Measurements from ENCODE around the gene APCDD1L. TPM values are rescaled to one million over a fixed set of nuclear protein-coding genes. Genes with fewer than 3 reads are reported as not detected.

APCDD1L gene
- polyA plus RNA-seq, 1 of the 3 experiments (the other 2 are of a cell fraction) = 0.99 TPM

DNA sequence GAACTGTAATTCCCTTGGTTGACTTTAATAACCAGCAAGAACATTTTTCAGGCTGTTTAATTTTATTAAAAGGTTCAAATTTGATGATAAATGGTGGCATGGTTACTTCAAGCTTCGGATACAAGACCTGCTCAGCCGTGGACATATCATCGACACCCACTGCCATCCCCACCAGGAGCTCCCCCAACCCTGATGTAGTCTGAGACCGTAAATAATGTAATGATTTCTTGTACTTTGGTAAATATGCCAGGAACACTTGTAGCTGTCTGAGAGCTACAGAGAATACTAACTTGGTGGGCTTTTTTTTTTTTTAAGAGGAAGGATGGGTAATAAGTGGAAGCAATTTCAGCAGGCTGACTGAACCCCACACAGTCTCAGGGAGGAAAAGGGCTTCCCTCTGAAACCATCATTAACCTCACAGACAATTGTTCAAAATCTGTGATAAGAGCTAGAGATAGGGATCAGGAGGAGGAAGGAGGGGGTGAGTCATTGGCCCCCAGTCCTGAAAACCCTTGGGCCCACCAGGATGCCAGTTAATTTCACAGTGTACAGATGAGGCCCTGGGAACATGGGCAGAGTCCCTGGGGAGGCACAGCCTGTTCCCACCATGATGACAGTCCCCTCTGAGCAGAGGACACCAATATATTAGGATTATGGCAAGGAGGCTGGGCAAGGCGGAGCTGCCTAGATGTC, 56.0 kb downstream of the APCDD1L start:
- ChIA-PET POLR2A (no interaction called here), CTCF (interaction anchor here (4.3 kb wide), 1 partner anchor 11 kb away, joined by 24 read pairs; no protein-coding TSS in a partner anchor)
- WGBS (ENCODE audit: low lambda C conversion rate) = 87% methylated on average over 5 of the region's 5 CpGs
- Histone ChIP-seq H3K9me2 (no peaks in the 10 kb centered on the region), H3K79me2 (ENCODE audit: insufficient read depth) (no peaks in the 10 kb centered on the region), H3K27ac (ENCODE audit: low read depth in 2 of 2, low read length in 1 of 2) (peak overlapping the region in 1 of 2 experiments; percentile 78; a peak in 3 of 4 replicates), H3K9me3 (peaks cover 6% of the 10 kb centered on the region; the same call in 1 of the 2 replicates), H3K36me3 (replicated peaks in 1 of 2; ENCODE audit: control insufficient read depth in 1 of 2, insufficient read depth in 2 of 2, low read length in 1 of 2) (peaks cover 0 to 15% of the 10 kb centered on the region in 2 experiments), H3F3A (replicated peaks; ENCODE audit: insufficient read depth) (peaks cover 19% of the 10 kb centered on the region), H3K4me2 (no peak overlapping the region), H3K4me3 (ENCODE audit: low read depth in 2 of 2, low read length in 1 of 2) (no peak overlapping the region), H4K20me1 (ENCODE audit: insufficient read depth) (no peaks in the 10 kb centered on the region), H3K4me1 (ENCODE audit: control insufficient read depth in 1 of 2, insufficient read depth in 2 of 2, low read depth in 1 of 2, low read length in 1 of 2) (peaks cover 23 to 31% of the 10 kb centered on the region in 2 experiments; a peak in 3 of 4 replicates), H3K9ac (no peak overlapping the region), H2AFZ (ENCODE audit: low read depth) (no peak overlapping the region), H3K27me3 (ENCODE audit: insufficient read depth) (no peaks in the 10 kb centered on the region)
- TF ChIP-seq PBX3 (IDR thresholded peaks at IDR 0.05) (no peak), YY1 (IDR thresholded peaks at IDR 0.05; ENCODE audit: low read depth) (no peak), RXRA (IDR thresholded peaks at IDR 0.05; ENCODE audit: borderline replicate concordance, low read depth) (no peak), TEAD4 (IDR thresholded peaks at IDR 0.05; ENCODE audit: borderline replicate concordance, insufficient read depth) (no peak), CTCF (IDR thresholded peaks at IDR 0.05) (no peak), JUND (IDR thresholded peaks at IDR 0.05) (0 out of 2 replicates have a peak, but pooled peaks have one; percentile 15), SIN3A (IDR thresholded peaks at IDR 0.05; ENCODE audit: borderline replicate concordance, low read depth, low read length) (no peak), USF2 (IDR thresholded peaks at IDR 0.05; ENCODE audit: borderline replicate concordance, low read depth, low read length) (no peak), GATA2 (CRISPR knock-in tag; IDR thresholded peaks at IDR 0.05) (no peak), MEF2A (IDR thresholded peaks at IDR 0.05; ENCODE audit: borderline replicate concordance, low read depth) (no peak), GABPA (IDR thresholded peaks at IDR 0.05; ENCODE audit: low read depth) (no peak), POLR2AphosphoS5 (IDR thresholded peaks at IDR 0.05; ENCODE audit: low read depth, low read length) (no peak), RFX5 (IDR thresholded peaks at IDR 0.05; ENCODE audit: low read length) (no peak), TCF12 (IDR thresholded peaks at IDR 0.05) (peak; percentile 50; the same call in 1 of the 2 replicates), FOSL2 (IDR thresholded peaks at IDR 0.05; ENCODE audit: borderline replicate concordance, low read depth) (peak; percentile 25; the same call in 1 of the 2 replicates), FOXM1 (IDR thresholded peaks at IDR 0.05; ENCODE audit: low read depth) (no peak), RAD21 (IDR thresholded peaks at IDR 0.05; ENCODE audit: low read length) (no peak), NFIC (IDR thresholded peaks at IDR 0.05; ENCODE audit: borderline replicate concordance) (peak; percentile 7; the same call in 1 of the 2 replicates), NRF1 (IDR thresholded peaks at IDR 0.05; ENCODE audit: low read depth, low read length) (no peak), ELF1 (IDR thresholded peaks at IDR 0.05) (no peak), EP300 (IDR thresholded peaks at IDR 0.05; ENCODE audit: borderline replicate concordance in 1 of 2, low read depth in 1 of 2, low read length in 1 of 2) (peak in 1 of 2 experiments; percentile 39; a peak in 1 of 4 replicates), RCOR1 (IDR thresholded peaks at IDR 0.05; ENCODE audit: low read length) (no peak)
- no peak for DNase-seq
